HepG2 (cell line): ENCODE data around the gene PMM2. TPM values are rescaled to one million over a fixed set of nuclear protein-coding genes. Genes with fewer than 3 reads are reported as not detected.
A peak's percentile ranks its signal among the peaks of the same experiment; 100 is the strongest.

Experiments
- BHLHE40 ChIP-seq: IDR thresholded peaks from 2 replicates; pipeline ENCODE4 v1.6.1; 2011; ENCODE audit warnings: low read length, improper control_type of control experiment
- CHD4 ChIP-seq: fragments of 200-600 bp; sonication (generic); IDR thresholded peaks from 2 replicates; pipeline ENCODE4 v1.7.0; 2017; ENCODE audit warnings: mild to moderate bottlenecking, low read length, borderline replicate concordance
- EZH2 ChIP-seq: conservative IDR thresholded peaks from 2 replicates; pipeline ENCODE4 v1.6.1; 2012; ENCODE audit warnings: mild to moderate bottlenecking, low read depth, low read length, moderate library complexity
- HIC2 ChIP-seq: sonication (generic); formaldehyde crosslinking; IDR thresholded peaks from 2 replicates; pipeline ENCODE4 v1.9.0; 2022; ENCODE audit warnings: low read depth, missing genetic modification reagents
- HNRNPH1 ChIP-seq: fragments of 200-400 bp; formaldehyde crosslinking; optimal IDR thresholded peaks from 2 replicates; pipeline ENCODE3; 2017; ENCODE audit warnings: mild to moderate bottlenecking, low read depth, low read length
- HOXA7 ChIP-seq: sonication (generic); formaldehyde crosslinking; IDR thresholded peaks from 2 replicates; pipeline ENCODE4 v1.8.1; 2022; ENCODE audit warnings: mild to moderate bottlenecking, missing genetic modification reagents, moderate library complexity
- LCORL ChIP-seq, 2 experiments: fragments of 450-650 bp in 1 of 2; sonication (generic) in 1 of 2; formaldehyde crosslinking in 1 of 2; IDR thresholded peaks; 2 replicates each; pipeline versions ENCODE4 v1.5.0 to v1.6.1; 2017 to 2020; ENCODE audit warnings: antibody characterized with exemption in 1 of 2, missing genetic modification reagents in 1 of 2
- PRDM15 ChIP-seq: sonication (generic); formaldehyde crosslinking; IDR thresholded peaks from 2 replicates; pipeline ENCODE4 v1.4.0; 2020; ENCODE audit warnings: missing genetic modification reagents
- RFX5 ChIP-seq: IDR thresholded peaks from 2 replicates; pipeline ENCODE4 v1.6.1; 2011; ENCODE audit warnings: low read depth, low read length, improper control_type of control experiment
- RNF2 ChIP-seq: fragments of 450-650 bp; conservative IDR thresholded peaks from 2 replicates; pipeline ENCODE4 v1.6.1; 2016; ENCODE audit warnings: low read depth
- ZFP36 ChIP-seq: fragments of 150-350 bp; IDR thresholded peaks from 2 replicates; pipeline ENCODE4 v1.6.1; 2018; ENCODE audit warnings: borderline replicate concordance, low read length, low read depth; ENCODE audit not compliant: partially characterized antibody
- ZKSCAN1 ChIP-seq: fragments of 150-350 bp; IDR thresholded peaks from 2 replicates; pipeline ENCODE4 v1.6.1; 2014; ENCODE audit warnings: low read length
- ZMYM4 ChIP-seq: sonication (generic); formaldehyde crosslinking; IDR thresholded peaks from 2 replicates; pipeline ENCODE4 v1.8.1; 2023; ENCODE audit warnings: mild to moderate bottlenecking, missing genetic modification reagents
- ZNF431 ChIP-seq: sonication (generic); formaldehyde crosslinking; IDR thresholded peaks from 2 replicates; pipeline ENCODE4 v1.9.0; 2022; ENCODE audit warnings: missing genetic modification reagents, low read depth, mild to moderate bottlenecking, borderline replicate concordance
- ZNF543 ChIP-seq: sonication (generic); formaldehyde crosslinking; IDR thresholded peaks from 2 replicates; pipeline ENCODE4 v1.4.0; 2020; ENCODE audit warnings: mild to moderate bottlenecking, missing genetic modification reagents
- ZNF784 ChIP-seq: sonication (generic); formaldehyde crosslinking; IDR thresholded peaks from 2 replicates; pipeline ENCODE4 v1.5.1; 2020; ENCODE audit warnings: missing genetic modification reagents, mild to moderate bottlenecking, borderline replicate concordance
- polyA plus RNA-seq, 8 experiments: library from polyadenylated mRNA; depleted of rRNA in 3 of 8; stranded (reverse) in 7 of 8; unstranded in 1 of 8; fragments of >200 nt; fragmentation: Illumina TruSeq in 4 of 8; extraction: Trizol in 4 of 8; gene quantifications; 2 replicates each; pipeline versions ENCODE4 v1.2.1 to v1.2.3, GENCODE V29; 2011 to 2016; ENCODE audit warnings: low read depth in 4 of 8, missing spikeins in 1 of 8, mixed read lengths in 1 of 8; ENCODE audit not compliant: insufficient read depth in 1 of 8
- total RNA-seq, 5 experiments: library from RNA; depleted of rRNA; stranded (reverse); fragments of >200 nt; fragmentation: Illumina TruSeq; extraction: Trizol; gene quantifications; 2 replicates each; pipeline ENCODE4 v1.2.3, GENCODE V29; 2016; ENCODE audit warnings: low read depth in 1 of 5
- TF ChIP-seq, protein P1 (sequence below): sonication (generic); formaldehyde crosslinking; IDR thresholded peaks from 2 replicates; pipeline ENCODE4 v1.5.1; 2020; ENCODE audit warnings: mild to moderate bottlenecking, moderate library complexity, missing genetic modification reagents
- TF ChIP-seq, protein P2 (sequence below): IDR thresholded peaks from 2 replicates; pipeline ENCODE4 v1.6.1; 2016; ENCODE audit warnings: mild to moderate bottlenecking
- TF ChIP-seq, protein P3 (sequence below): sonication (generic); formaldehyde crosslinking; IDR thresholded peaks from 2 replicates; pipeline ENCODE4 v1.5.0; 2020; ENCODE audit warnings: mild to moderate bottlenecking, low read depth, missing genetic modification reagents, borderline replicate concordance

The PMM2 gene
- total and polyA plus RNA-seq, 2 of the 13 experiments (the other 11 are each of a cell fraction or from before 2014, with no cell fraction given), result 52.2 to 93.7 TPM

DNA sequence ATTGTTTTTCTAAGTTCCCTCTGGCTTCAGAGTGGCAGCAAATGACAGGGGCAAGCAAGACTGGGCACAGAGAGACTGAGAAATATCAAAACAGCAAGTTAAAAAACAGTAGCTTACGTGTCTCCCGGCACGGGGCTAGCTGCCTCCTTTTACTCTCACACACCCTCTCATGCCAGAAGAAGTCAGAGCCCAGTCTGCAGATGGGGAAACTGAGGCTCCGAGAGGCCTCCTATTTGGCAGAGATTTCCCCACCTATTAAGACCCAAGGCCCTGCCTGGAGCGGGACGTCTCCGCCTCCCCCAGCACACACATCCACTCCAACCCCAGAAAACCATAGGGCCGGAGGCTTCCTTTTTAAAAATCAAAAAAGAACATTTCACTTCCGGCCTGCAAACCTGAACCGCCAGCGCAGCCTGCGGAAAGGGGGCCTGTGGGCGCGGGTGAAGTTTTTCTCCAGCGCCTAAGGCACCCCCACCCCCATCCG lies 70.3 kb downstream of the PMM2 start (continued):
- no peak for TF ChIP-seq BHLHE40
- TF ChIP-seq HIC2 (CRISPR knock-in tag), result no peak
- peak; percentile 12 for TF ChIP-seq HNRNPH1
- no peak for TF ChIP-seq RNF2
- TF ChIP-seq, protein P1, sequence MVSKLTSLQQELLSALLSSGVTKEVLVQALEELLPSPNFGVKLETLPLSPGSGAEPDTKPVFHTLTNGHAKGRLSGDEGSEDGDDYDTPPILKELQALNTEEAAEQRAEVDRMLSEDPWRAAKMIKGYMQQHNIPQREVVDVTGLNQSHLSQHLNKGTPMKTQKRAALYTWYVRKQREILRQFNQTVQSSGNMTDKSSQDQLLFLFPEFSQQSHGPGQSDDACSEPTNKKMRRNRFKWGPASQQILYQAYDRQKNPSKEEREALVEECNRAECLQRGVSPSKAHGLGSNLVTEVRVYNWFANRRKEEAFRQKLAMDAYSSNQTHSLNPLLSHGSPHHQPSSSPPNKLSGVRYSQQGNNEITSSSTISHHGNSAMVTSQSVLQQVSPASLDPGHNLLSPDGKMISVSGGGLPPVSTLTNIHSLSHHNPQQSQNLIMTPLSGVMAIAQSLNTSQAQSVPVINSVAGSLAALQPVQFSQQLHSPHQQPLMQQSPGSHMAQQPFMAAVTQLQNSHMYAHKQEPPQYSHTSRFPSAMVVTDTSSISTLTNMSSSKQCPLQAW (CRISPR knock-in tag), result no peak; the same call in 1 of the 2 replicates
- TF ChIP-seq ZNF431 (CRISPR knock-in tag), result 0 out of 2 replicates have a peak, but pooled peaks have one; percentile 4
- no peak for TF ChIP-seq LCORL (IDR thresholded peaks at IDR 0.05)
- TF ChIP-seq LCORL (CRISPR knock-in tag; IDR thresholded peaks at IDR 0.05), result 0 out of 2 replicates have a peak, but pooled peaks have one; percentile 22
- 0 out of 2 replicates have a peak, but pooled peaks have one; percentile 27 for TF ChIP-seq CHD4
- no peak for TF ChIP-seq ZMYM4
- no peak for TF ChIP-seq RFX5
- TF ChIP-seq, protein P2, sequence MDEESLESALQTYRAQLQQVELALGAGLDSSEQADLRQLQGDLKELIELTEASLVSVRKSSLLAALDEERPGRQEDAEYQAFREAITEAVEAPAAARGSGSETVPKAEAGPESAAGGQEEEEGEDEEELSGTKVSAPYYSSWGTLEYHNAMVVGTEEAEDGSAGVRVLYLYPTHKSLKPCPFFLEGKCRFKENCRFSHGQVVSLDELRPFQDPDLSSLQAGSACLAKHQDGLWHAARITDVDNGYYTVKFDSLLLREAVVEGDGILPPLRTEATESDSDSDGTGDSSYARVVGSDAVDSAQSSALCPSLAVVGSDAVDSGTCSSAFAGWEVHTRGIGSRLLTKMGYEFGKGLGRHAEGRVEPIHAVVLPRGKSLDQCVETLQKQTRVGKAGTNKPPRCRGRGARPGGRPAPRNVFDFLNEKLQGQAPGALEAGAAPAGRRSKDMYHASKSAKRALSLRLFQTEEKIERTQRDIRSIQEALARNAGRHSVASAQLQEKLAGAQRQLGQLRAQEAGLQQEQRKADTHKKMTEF (CRISPR knock-in tag), result 0 out of 2 replicates have a peak, but pooled peaks have one; percentile 5
- TF ChIP-seq ZNF784, result no peak
- TF ChIP-seq PRDM15 (CRISPR knock-in tag), result no peak
- no peak for TF ChIP-seq ZKSCAN1
- no peak for TF ChIP-seq EZH2
- no peak for TF ChIP-seq ZNF543 (CRISPR knock-in tag)
- TF ChIP-seq ZFP36, result no peak
- TF ChIP-seq, protein P3, sequence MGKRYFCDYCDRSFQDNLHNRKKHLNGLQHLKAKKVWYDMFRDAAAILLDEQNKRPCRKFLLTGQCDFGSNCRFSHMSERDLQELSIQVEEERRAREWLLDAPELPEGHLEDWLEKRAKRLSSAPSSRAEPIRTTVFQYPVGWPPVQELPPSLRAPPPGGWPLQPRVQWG, result 0 out of 2 replicates have a peak, but pooled peaks have one; percentile 12
- TF ChIP-seq HOXA7 (CRISPR knock-in tag), result no peak
